ENCODE data around the gene ITIH5. TPM values are rescaled to one million over a fixed set of nuclear protein-coding genes. Genes with fewer than 3 reads are reported as not detected.

ITIH5 gene
- total RNA-seq, 3 donors from 2014 or later (not counting 1 experiment from before 2014, with no cell fraction given) = not detected

- H3K27ac ChIP-seq (ENCODE audit: low read length) = no peak overlapping the region
- WGBS (ENCODE audit: insufficient coverage) = 79% methylated on average over 3 of the region's 3 CpGs
- peaks cover 9 to 18% of the 10 kb centered on the region in 2 donors for H3K27me3 Mint-ChIP-seq (ENCODE audit: low read depth in 2 of 2)
- H3K4me3 Mint-ChIP-seq = no peak overlapping the region
- no peaks in the 10 kb centered on the region for H3K9me3 Mint-ChIP-seq
- no peak overlapping the region for H3K27ac Mint-ChIP-seq
- H3K36me3 ChIP-seq (ENCODE audit: control insufficient read depth, insufficient read depth, low read length) = no peaks in the 10 kb centered on the region
- ATAC-seq = no peak
- H3K27me3 ChIP-seq (ENCODE audit: control insufficient read depth, insufficient read depth, low read length) = no peaks in the 10 kb centered on the region
- TF ChIP-seq CTCF (IDR thresholded peaks at IDR 0.05) = no peak
- no peaks in the 10 kb centered on the region for H3K4me1 ChIP-seq (ENCODE audit: control insufficient read depth, insufficient read depth, low read length)
- H3K4me1 Mint-ChIP-seq = no peaks in the 10 kb centered on the region
- intact Hi-C loops (cut with micrococcal nuclease) = no loop called here
- no peak for DNase-seq
- no peaks in the 10 kb centered on the region for H3K9me3 ChIP-seq (ENCODE audit: control insufficient read depth, insufficient read depth, low read length)
- H3K4me3 ChIP-seq (ENCODE audit: low read length) = no peak overlapping the region
- no peaks in the 10 kb centered on the region for H3K36me3 Mint-ChIP-seq
Observed at GRCh38 chr10:7601023-7601656, 65.6 kb downstream of the ITIH5 start.

- Histone ChIP-seq H3K27ac (ENCODE audit: low read length) (no peak overlapping the region), H3K4me3 (ENCODE audit: low read length) (no peak overlapping the region), H3K27me3 (ENCODE audit: control insufficient read depth, insufficient read depth, low read length) (no peaks in the 10 kb centered on the region), H3K36me3 (ENCODE audit: control insufficient read depth, insufficient read depth, low read length) (no peaks in the 10 kb centered on the region), H3K4me1 (ENCODE audit: control insufficient read depth, insufficient read depth, low read length) (no peaks in the 10 kb centered on the region), H3K9me3 (ENCODE audit: control insufficient read depth, insufficient read depth, low read length) (no peaks in the 10 kb centered on the region)
- Mint-ChIP-seq H3K4me3 (no peak overlapping the region), H3K27ac (no peak overlapping the region), H3K27me3 (ENCODE audit: low read depth in 2 of 2) (peaks cover 9 to 14% of the 10 kb centered on the region in 2 donors), H3K4me1 (no peaks in the 10 kb centered on the region), H3K9me3 (no peaks in the 10 kb centered on the region), H3K36me3 (no peaks in the 10 kb centered on the region)
- WGBS (ENCODE audit: insufficient coverage) = no CpG with 5 or more reads among the region's 3 CpGs
- TF ChIP-seq CTCF (IDR thresholded peaks at IDR 0.05) = no peak
- no peak for ATAC-seq
- no peak for DNase-seq
- intact Hi-C loops (cut with micrococcal nuclease) = no loop called here
Observed at GRCh38 chr10:7598771-7599170, 68.0 kb downstream of the ITIH5 start.

GRCh38 chr10:7596356-7596755, 70.4 kb downstream of the ITIH5 start:
- peaks cover 8 to 9% of the 10 kb centered on the region in 2 donors for H3K27me3 Mint-ChIP-seq (ENCODE audit: low read depth in 2 of 2)
- no peaks in the 10 kb centered on the region for H3K27me3 ChIP-seq (ENCODE audit: control insufficient read depth, insufficient read depth, low read length)
- H3K27ac ChIP-seq (ENCODE audit: low read length) = no peak overlapping the region
- no peak for DNase-seq
- WGBS (ENCODE audit: insufficient coverage) = 64% methylated on average over 6 of the region's 6 CpGs
- H3K9me3 Mint-ChIP-seq = no peaks in the 10 kb centered on the region
- no peak for TF ChIP-seq CTCF (IDR thresholded peaks at IDR 0.05)
- no peaks in the 10 kb centered on the region for H3K36me3 Mint-ChIP-seq
- peaks cover 0 to 3% of the 10 kb centered on the region in 2 donors for H3K4me1 Mint-ChIP-seq
- no peaks in the 10 kb centered on the region for H3K9me3 ChIP-seq (ENCODE audit: control insufficient read depth, insufficient read depth, low read length)
- no peaks in the 10 kb centered on the region for H3K36me3 ChIP-seq (ENCODE audit: control insufficient read depth, insufficient read depth, low read length)
- H3K4me3 ChIP-seq (ENCODE audit: low read length) = no peak overlapping the region
- H3K4me1 ChIP-seq (ENCODE audit: control insufficient read depth, insufficient read depth, low read length) = no peaks in the 10 kb centered on the region
- intact Hi-C loops (cut with micrococcal nuclease) = no loop called here
- no peak overlapping the region for H3K27ac Mint-ChIP-seq
- no peak for ATAC-seq
- H3K4me3 Mint-ChIP-seq = no peak overlapping the region

- Mint-ChIP-seq H3K9me3 (no peaks in the 10 kb centered on the region), H3K36me3 (no peaks in the 10 kb centered on the region), H3K4me3 (no peak overlapping the region), H3K27me3 (ENCODE audit: low read depth in 2 of 2) (peaks cover 0 to 5% of the 10 kb centered on the region in 2 donors), H3K4me1 (peaks cover 0 to 8% of the 10 kb centered on the region in 2 donors), H3K27ac (no peak overlapping the region)
- no peak for TF ChIP-seq CTCF (IDR thresholded peaks at IDR 0.05)
- DNase-seq = no peak
- Histone ChIP-seq H3K9me3 (ENCODE audit: control insufficient read depth, insufficient read depth, low read length) (no peaks in the 10 kb centered on the region), H3K27me3 (ENCODE audit: control insufficient read depth, insufficient read depth, low read length) (no peaks in the 10 kb centered on the region), H3K36me3 (ENCODE audit: control insufficient read depth, insufficient read depth, low read length) (no peaks in the 10 kb centered on the region), H3K4me3 (ENCODE audit: low read length) (no peak overlapping the region), H3K27ac (ENCODE audit: low read length) (no peak overlapping the region), H3K4me1 (ENCODE audit: control insufficient read depth, insufficient read depth, low read length) (no peaks in the 10 kb centered on the region)
- intact Hi-C loops (cut with micrococcal nuclease) = no loop called here
- WGBS (ENCODE audit: insufficient coverage) = 90% methylated on average over 4 of the region's 4 CpGs
- ATAC-seq = no peak
Observed at GRCh38 chr10:7593905-7594304, 72.9 kb downstream of the ITIH5 start.
